ENCODE measurements around the gene CDH4. TPM values are rescaled to one million over a fixed set of nuclear protein-coding genes. Genes with fewer than 3 reads are reported as not detected.

Gene CDH4
- total and polyA plus RNA-seq, 2 of the 8 experiments (the other 6 are each of a cell fraction or from before 2014, with no cell fraction given): 4.3 to 7.9 TPM

DNA sequence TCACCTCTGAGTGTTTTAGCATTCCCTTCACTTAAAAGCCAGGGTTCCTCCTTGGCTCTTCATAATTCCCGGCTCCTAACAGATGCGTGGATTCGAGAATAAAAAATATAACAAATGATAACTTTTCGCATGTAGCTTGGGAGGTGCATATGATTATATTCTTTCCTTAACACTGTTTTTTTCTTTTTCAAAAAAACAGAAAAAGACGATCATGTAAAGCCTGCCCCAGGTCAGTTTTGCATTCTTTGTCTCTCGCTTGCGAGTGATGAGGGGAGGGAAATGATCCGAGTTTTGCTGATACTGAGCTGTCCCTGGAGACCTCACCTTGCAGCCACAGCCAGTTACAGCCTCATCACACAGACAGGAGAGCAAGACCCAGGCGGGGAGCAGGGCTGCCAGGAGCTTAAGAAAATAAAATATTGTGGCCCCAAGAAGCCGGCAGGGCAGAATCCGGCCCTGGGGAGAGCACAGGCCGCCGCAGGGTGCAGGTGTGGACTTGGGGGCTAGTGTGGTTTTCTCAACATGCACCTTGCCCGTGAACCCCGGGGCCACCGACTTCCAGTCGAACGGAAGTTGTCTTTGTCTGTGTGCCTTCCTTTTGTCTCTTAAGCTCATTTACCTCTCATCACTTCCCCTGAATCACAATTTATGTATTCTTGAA, 511.8 kb downstream of the CDH4 start:
- Histone ChIP-seq H4K20me1 (replicated peaks in 1 of 2; ENCODE audit: control insufficient read depth in 1 of 2, insufficient read depth in 2 of 2, low read length in 2 of 2) (peaks cover 0 to 1% of the 10 kb centered on the region in 2 experiments), H3K36me3 (ENCODE audit: control insufficient read depth in 2 of 4, insufficient read depth in 4 of 4, low read length in 3 of 4) (no peaks in the 10 kb centered on the region), H3K23me2 (ENCODE audit: low read depth, low read length) (no peaks in the 10 kb centered on the region), H3K14ac (ENCODE audit: insufficient read length) (no peak overlapping the region), H3K79me1 (ENCODE audit: low read depth, low read length) (no peaks in the 10 kb centered on the region), H2AK5ac (ENCODE audit: low read depth, low read length) (no peak overlapping the region), H3K27ac (ENCODE audit: low read depth, low read length) (no peak overlapping the region), H3K9ac (replicated peaks in 1 of 4; ENCODE audit: extremely low read depth in 1 of 4, low read depth in 3 of 4, low read length in 3 of 4) (no peak overlapping the region), H3K9me3 (ENCODE audit: insufficient read depth in 2 of 2, low read depth in 1 of 2, low read length in 1 of 2) (no peaks in the 10 kb centered on the region), H2BK20ac (ENCODE audit: low read length) (no peak overlapping the region), H2BK15ac (ENCODE audit: low read length) (no peak overlapping the region), H3K4ac (replicated peaks; ENCODE audit: insufficient read length, low read depth, low read length) (no peak overlapping the region), H3K23ac (ENCODE audit: insufficient read length) (no peak overlapping the region), H4K8ac (ENCODE audit: extremely low read depth, insufficient read depth, low read length) (no peak overlapping the region), H3K56ac (replicated peaks; ENCODE audit: insufficient read length, low read depth, low read length) (no peak overlapping the region), H4K91ac (replicated peaks; ENCODE audit: insufficient read length, low read length) (no peak overlapping the region), H4K5ac (ENCODE audit: insufficient read length, low read depth, low read length) (no peak overlapping the region), H3K4me1 (replicated peaks in 1 of 4; ENCODE audit: control insufficient read depth in 3 of 4, insufficient read depth in 4 of 4, low read length in 3 of 4) (peaks cover 0 to 3% (median 0%) of the 10 kb centered on the region in 4 experiments; a peak in 1 of 7 replicates), H3K27me3 (replicated peaks in 1 of 4; ENCODE audit: control insufficient read depth in 3 of 4, extremely low read depth in 1 of 4, insufficient read depth in 3 of 4, low read length in 3 of 4) (no peaks in the 10 kb centered on the region; a peak in 2 of 7 replicates), H2AFZ (ENCODE audit: low read length) (no peak overlapping the region), H2BK5ac (ENCODE audit: low read depth, low read length) (no peak overlapping the region), H2BK120ac (replicated peaks; ENCODE audit: low read depth, low read length) (no peak overlapping the region), H3K4me3 (ENCODE audit: extremely low read depth in 1 of 4, insufficient read depth in 2 of 4, low read depth in 3 of 4, low read length in 4 of 4) (no peak overlapping the region), H3K4me2 (ENCODE audit: insufficient read depth in 1 of 2, low read depth in 2 of 2, low read length in 2 of 2) (no peak overlapping the region), H3K79me2 (ENCODE audit: control insufficient read depth in 1 of 2, insufficient read depth in 2 of 2, low read length in 2 of 2) (no peaks in the 10 kb centered on the region), H3K18ac (ENCODE audit: extremely low read depth, low read length) (no peak overlapping the region), H2BK12ac (ENCODE audit: low read depth, low read length) (no peak overlapping the region)
- 91% methylated on average over 18 of the region's 18 CpGs; no CpG with 5 or more reads in 1 of the 2 experiments for WGBS, 2 experiments (ENCODE audit: extremely low coverage in 1 of 2, insufficient coverage in 1 of 2, insufficient read length in 1 of 2, insufficient replicate concordance in 2 of 2, low coverage in 1 of 2, low lambda C conversion rate in 2 of 2, missing lambda C conversion rate in 1 of 2)
- no peak for TF ChIP-seq FOSL1 (IDR thresholded peaks at IDR 0.05; ENCODE audit: insufficient read depth, low read depth, low read length)
- CTCF ChIA-PET (ENCODE audit: partially characterized antibody): interaction anchor here (0.9 to 1.6 kb wide), 2 partner anchors 11 to 13 kb away, joined by 3 to 4 read pairs; no protein-coding TSS in a partner anchor
- no peak for DNase-seq (ENCODE audit: low read depth in 1 of 2, low spot score in 2 of 2)
- FAIRE-seq: no peak
- POLR2A ChIA-PET (ENCODE audit: partially characterized antibody): no interaction called here

All from H1 (cell line).